HG03521 (cell line): ENCODE results near the gene HRH4.

Source experiments
- ATAC-seq: cut with Tn5 transposase; IDR thresholded peaks from one replicate; pipeline ENCODE4 v1.9.1; 2021; ENCODE audit warnings: mild to moderate bottlenecking, moderate library complexity; ENCODE audit not compliant: unreplicated experiment

The HRH4 gene

DNA sequence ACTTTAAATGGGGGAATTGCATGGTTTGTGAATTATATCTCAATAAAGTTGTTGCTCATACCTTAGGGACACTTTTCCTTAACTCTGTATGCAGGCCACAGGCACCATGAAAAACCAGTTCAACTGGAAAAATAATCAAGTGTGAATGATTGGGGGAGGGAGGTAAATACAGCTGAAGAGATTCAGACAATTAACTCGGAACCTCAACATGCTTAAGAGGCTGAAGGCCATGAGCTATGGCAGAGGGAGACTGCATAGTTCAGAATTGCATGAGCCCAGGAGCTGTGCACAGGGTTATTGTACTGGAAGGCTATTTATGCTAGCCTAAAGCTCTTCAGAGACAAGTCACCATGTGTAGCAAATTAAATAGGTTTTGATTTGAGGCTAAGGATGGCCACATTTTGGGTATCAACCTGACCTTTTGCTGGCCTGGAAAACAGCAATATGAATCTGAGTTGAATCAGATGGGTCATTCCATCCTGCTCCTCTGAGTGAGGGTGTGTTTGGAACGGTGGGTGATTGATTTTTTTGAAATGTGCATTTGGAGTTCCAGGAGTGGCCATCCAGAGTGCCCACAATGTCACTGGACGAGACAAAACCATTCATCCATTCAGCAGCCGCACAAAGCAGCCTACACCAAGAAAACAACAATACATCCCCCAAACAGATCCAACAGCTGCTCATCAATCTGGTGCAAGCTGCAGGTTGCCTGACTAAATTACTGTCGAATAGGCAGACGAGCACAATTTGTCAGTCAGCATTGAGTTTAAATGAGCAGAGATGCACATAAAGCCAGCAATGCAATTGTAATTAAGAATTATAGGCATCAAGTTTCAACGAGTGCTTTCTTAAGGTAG, 42.5 kb downstream of the HRH4 start:
- ATAC-seq = no peak

DNA sequence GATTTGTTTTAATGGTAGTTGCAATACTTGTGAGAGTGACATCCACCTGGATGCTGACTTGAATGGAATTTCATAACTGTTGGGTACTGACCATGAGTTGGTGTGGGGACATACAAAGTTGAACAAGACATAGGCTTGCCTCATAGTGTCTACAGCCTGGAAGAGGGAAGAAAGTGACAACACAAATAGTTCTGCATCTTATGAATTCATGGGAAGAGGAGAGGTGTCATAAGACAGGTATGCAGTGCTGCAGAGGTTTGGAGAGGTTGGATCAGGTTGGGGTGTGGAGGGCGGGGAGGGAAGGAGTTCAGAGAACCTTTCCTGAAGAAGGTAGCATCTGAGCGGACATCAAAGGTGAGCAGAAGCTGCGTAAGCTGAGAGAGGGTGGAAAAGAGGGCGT, 44.0 kb downstream of the HRH4 start:
- no peak for ATAC-seq

DNA sequence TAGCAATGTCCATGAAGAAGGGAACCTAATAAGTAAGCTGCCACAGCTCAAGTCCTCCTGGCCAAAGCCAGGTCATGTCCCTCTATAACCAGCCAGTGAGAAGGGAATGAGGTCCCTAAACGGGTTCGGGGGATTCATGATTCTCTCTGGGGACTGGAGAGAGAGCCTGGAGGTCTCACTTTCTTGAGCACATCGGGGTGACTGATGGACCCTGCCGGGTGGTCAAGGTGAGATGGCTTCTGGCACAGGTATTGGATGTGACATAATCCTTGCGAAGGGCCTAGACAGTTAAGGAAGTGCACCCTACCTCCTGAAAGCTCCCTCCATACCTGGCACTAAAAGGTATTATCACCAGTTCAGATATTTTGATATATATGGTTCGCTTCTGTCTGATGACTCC, 45.7 kb downstream of the HRH4 start:
- no peak for ATAC-seq

DNA sequence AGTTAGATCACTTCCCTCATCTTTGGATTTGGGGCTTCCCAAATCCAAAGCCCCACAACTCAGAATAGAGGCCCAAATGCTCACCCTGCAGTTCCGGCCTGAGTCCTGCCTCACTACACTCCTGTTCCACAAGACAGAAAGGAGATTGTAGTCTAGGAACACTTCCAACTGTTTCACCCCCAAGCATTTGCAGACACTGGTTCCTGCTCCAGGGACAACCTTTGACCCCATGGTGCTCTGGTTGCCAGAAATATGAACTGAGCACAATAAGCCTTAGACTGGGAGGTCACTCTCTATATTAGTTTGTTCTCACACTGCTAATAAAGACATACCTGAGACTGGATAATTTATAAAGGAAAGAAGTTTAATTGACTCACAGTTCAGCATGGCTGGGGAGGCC, 49.0 kb downstream of the HRH4 start:
- ATAC-seq = no peak

- no peak for ATAC-seq
Observed at GRCh38 chr18:24514439-24514838, 54.0 kb downstream of the HRH4 start.

GRCh38 chr18:24515721-24516120, 55.3 kb downstream of the HRH4 start:
- ATAC-seq = no peak

GRCh38 chr18:24516261-24516660, 55.8 kb downstream of the HRH4 start:
- ATAC-seq = no peak

- no peak for ATAC-seq
Observed at GRCh38 chr18:24517554-24517953, 57.1 kb downstream of the HRH4 start.

DNA sequence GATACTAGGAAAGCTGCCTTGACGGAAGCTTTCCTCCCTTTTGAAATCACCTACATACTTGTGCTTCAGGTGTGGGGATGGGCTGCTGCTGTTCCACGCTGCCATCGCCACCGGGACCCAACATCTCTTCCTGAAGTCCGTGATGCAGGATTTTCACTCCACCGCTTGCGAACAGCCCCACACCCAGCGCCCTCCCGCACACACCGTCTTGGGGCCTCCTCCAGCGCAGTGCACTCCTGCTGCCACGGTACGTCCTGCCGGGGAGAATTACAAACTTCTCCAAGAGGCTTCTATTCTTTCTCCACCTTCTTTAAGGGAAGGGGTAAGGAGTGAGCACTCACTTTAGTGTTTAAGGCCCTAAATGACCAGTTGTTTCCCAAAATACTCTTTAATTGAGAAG, 58.2 kb downstream of the HRH4 start:
- ATAC-seq = no peak
